Activated CD4-positive, alpha-beta T cell treated with anti-CD3 and anti-CD28 coated beads, Interleukin-2, Interleukin-6, amounts not matched to agents 100 ng/mL and 50 ng/mL, durations not matched to agents 16 hours and 8 hours (primary cell): ENCODE measurements around the gene ZDHHC11B.
"Not testable (repeated sequence)": the region's sequence is repeated elsewhere in the genome, so short reads cannot be mapped to it uniquely, and the experiment has no call there.

Source experiments
- DNase-seq: peaks from one replicate; pipeline ENCODE4 v3.0.0-alpha.2; 2020

The ZDHHC11B gene

GRCh38 chr5:783881-784427, 575 bp downstream of the ZDHHC11B start:
- not testable (repeated sequence) for DNase-seq

- DNase-seq: not testable (repeated sequence)
These were observed 1.3 kb downstream of the ZDHHC11B start for GRCh38 chr5:783049-783802.

- DNase-seq: not testable (repeated sequence)
These were observed 2.2 kb downstream of the ZDHHC11B start for GRCh38 chr5:782356-782755.

- not testable (repeated sequence) for DNase-seq
These were observed 4.0 kb downstream of the ZDHHC11B start for GRCh38 chr5:780571-780970.

- DNase-seq: not testable (repeated sequence)
These were observed 5.6 kb downstream of the ZDHHC11B start for GRCh38 chr5:778967-779366.

- not testable (repeated sequence) for DNase-seq
These were observed 6.1 kb downstream of the ZDHHC11B start for GRCh38 chr5:778421-778820.

GRCh38 chr5:777756-778161, 6.8 kb downstream of the ZDHHC11B start:
- no peak for DNase-seq

- DNase-seq: no peak
These were observed 7.4 kb downstream of the ZDHHC11B start for GRCh38 chr5:776862-777711.

GRCh38 chr5:775961-776861, 8.3 kb downstream of the ZDHHC11B start:
- no peak for DNase-seq

- not testable (repeated sequence) for DNase-seq
These were observed 9.0 kb downstream of the ZDHHC11B start for GRCh38 chr5:775595-775960.

- DNase-seq: not testable (repeated sequence)
These were observed 9.5 kb downstream of the ZDHHC11B start for GRCh38 chr5:774854-775505.

GRCh38 chr5:774304-774703, 10.2 kb downstream of the ZDHHC11B start:
- DNase-seq: not testable (repeated sequence)

GRCh38 chr5:773517-774264, 10.8 kb downstream of the ZDHHC11B start:
- DNase-seq: no peak

GRCh38 chr5:772931-773330, 11.6 kb downstream of the ZDHHC11B start:
- not testable (repeated sequence) for DNase-seq

GRCh38 chr5:772547-772890, 12.0 kb downstream of the ZDHHC11B start:
- not testable (repeated sequence) for DNase-seq

- DNase-seq: not testable (repeated sequence)
These were observed 12.5 kb downstream of the ZDHHC11B start for GRCh38 chr5:771841-772546.

- not testable (repeated sequence) for DNase-seq
These were observed 13.3 kb downstream of the ZDHHC11B start for GRCh38 chr5:771087-771781.

- not testable (repeated sequence) for DNase-seq
These were observed 13.9 kb downstream of the ZDHHC11B start for GRCh38 chr5:770585-770984.

GRCh38 chr5:769485-770145, 14.9 kb downstream of the ZDHHC11B start:
- DNase-seq: not testable (repeated sequence)
